Kidney capillary endothelial cell (primary cell): ENCODE measurements around the gene SERPINE2.
"Not testable (repeated sequence)": the region's sequence is repeated elsewhere in the genome, so short reads cannot be mapped to it uniquely, and the experiment has no call there.

Experiments used
- DNase-seq: peaks from one replicate; pipeline ENCODE4 v3.0.0-alpha.2; 2018; ENCODE audit warnings: low spot score

SERPINE2 gene

DNA sequence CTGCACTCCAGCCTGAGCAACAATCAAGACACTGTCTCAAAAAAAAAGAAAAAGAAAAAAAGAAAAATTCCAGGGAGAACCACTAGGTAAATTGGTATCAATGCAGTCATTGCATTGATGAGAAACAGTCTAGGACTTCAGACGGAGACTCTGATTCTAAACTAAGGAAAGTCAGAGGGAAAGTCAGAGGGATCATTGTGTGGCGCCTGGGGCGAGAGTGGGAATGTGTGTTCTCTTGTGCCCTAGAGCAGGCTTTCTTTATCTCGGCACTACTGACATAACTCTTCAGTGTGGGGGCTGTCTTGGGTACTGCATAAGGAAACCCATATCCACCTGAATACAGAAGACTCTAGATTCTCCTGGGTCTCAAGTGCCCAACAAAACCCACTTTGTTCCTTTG is 24.8 kb downstream of the SERPINE2 start:
- DNase-seq, result no peak

DNA sequence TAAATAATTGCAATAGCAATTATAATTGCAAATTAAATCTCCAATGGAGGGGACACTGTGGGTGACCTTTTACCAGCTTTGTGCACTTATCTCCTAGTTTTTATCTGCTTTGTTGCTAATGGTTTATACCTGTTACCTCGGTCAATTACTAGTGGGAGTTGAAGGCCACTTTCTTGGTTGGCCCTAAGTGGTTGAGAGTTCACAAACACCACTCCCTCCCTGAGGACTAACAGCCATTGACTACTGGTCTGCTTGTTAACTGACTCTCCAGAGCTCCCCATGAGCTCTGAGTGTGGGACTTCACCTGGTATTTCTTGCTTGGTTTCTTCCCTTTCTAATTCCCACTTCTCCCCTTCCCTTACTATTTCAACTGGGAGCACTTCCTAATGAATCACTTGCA is 27.2 kb downstream of the SERPINE2 start:
- no peak for DNase-seq

DNA sequence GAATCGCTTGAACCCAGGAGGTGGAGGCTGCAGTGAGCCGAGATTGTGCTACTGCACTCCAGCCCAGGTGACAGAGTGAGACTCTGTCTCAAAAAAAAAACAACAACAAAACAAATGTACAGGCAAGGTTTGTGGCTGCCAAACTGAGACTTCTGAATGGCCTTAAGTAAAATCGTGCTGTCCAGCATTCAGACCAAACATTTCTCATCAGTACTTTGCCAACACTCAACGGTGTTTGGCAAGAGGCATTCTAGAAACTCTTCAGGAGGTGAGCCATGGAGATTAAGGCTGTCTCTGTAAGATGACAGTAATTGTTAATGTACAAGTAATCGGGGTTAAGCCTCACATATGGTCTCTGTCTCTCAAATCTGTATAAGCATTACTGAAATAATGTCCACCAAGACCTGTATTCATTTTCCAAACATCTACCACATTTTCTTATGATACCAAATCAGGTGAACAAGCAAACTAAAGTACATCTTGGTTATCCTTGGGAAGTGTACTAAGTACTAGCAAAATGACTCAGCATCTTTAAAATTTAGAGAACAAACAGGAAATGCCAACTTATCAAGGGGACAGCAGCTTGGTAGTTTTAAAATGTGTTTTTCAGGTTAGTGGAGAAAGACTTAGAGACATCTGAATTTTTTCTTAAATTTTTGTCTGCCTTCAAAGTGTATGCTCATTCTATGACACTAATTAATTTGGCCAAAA is 29.3 kb downstream of the SERPINE2 start:
- DNase-seq, result no peak

DNA sequence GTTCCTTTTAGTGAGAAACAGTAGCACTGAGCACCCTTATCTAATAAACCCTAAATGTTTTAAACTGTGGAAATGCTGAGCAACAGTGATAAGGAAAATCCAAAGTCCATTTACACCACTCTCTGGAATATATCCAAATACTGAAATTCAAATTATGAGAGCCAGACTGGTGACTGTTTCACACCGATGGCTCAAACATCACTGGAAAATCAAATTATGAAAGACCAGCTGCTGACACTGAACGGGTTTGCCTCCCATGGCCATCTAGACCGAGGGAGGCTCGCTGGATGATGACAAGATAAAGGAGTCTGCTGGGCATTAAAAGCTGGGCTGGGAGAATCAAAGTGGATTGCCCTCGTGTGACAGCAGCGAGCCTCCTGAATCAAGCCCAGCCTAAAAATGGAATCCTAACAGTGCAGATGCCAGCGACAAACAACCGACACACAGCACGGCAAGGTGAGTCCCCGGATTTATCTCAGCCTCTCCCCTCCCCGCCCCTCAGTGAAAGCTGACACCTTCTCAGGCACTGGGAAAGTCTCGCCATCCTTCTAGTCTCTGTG is 30.3 kb downstream of the SERPINE2 start:
- no peak for DNase-seq

DNA sequence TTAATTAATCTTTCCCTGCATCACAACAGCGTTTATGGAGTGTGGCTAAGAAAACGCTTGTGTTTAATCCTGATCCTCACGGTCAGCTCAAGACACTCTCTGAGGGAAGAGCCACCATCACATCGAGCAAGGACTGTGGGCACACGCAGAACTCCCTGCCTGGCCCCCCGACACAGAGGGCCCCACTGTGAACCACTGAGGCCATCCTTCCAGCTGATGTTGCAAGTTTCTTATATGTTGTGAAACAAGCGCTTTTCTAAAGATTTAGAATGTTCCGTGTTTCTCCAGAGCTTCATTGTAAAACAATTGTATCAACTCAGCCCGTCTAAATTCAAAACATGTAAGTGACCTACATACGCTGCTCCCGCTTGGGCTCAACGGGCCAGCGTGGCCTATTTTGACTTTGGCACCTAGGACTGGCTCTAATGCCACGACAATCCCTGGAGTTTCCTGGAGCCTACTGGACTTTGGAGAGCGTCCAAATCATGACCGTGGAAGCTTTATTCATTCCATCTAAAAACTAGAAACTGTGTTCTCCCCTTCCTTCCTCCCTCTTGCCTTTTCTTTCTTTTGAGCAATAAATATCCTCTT is 34.9 kb downstream of the SERPINE2 start:
- no peak for DNase-seq

DNA sequence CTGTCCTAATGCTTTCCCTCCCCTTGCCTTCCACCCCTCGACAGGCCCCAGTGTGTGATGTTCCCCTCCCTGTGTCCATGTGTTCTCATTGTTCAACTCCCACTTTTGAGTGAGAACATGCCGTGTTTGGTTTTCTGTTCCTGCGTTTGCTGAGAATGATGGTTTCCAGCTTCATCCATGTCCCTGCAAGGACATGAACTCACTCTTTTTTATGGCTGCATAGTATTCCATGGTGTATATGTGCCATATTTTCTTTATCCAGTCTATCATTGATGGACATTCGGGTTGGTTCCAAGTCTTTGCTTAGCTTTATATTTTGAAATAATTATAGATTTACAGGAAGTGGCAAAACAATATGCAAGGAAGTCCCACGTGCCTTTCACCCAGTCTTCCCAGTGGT is 38.4 kb downstream of the SERPINE2 start:
- not testable (repeated sequence) for DNase-seq

DNA sequence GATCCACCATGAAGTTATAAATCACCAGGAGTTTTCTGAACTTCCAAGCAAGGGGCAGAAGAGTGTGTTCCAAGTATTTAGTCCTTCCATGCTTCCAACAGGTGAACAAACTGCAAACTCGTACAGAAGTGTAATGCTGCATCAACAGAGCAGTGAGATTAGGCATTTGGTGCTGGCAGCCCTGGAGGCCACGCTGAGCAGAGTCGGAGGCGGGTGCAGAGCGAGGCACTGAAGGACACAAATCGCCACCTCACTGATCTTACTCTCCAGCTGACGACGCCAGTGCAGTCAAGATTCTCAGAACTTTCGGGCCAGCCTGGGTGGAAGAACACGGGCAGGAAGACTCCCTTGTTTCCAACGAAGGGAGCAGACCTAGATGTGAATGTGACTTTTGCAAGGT is 39.2 kb downstream of the SERPINE2 start:
- DNase-seq, result no peak

DNA sequence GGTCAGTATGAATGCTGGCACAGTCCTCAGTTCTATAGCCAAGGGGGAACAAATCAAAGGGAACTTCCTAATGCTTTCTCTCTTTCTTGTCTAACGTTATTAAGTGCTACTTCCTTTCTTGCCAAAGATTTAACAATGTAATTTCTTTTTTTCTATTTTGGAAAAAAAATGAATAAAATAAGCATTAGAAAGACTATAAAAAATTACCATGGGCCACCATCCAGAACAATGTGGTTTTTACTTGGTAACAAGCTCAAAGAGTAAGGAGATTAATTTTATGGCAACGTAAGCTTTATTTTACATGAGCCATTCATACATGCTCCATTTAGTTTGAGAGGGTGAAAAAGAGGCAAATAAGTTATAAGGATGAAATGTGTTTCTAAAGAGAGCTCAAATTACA is 40.1 kb downstream of the SERPINE2 start:
- no peak for DNase-seq

DNA sequence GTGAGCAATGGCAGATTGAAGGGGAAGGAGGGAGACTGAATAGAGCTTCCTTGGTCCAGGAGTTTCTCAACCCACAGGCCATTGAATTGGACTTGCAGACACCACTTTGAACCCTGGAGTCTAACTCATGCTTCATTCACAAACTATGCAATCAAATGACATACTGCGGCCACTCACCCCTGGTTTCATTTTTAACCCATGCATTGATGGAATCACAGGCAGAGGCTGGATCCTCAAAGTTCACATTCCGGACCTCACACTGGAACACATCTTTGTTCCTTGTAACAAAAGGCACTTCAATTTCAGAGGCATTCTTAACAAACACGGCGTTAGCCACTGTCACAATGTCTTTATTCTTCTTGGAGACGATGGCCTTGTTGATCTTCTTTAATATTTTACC is 41.1 kb downstream of the SERPINE2 start:
- DNase-seq, result no peak

DNA sequence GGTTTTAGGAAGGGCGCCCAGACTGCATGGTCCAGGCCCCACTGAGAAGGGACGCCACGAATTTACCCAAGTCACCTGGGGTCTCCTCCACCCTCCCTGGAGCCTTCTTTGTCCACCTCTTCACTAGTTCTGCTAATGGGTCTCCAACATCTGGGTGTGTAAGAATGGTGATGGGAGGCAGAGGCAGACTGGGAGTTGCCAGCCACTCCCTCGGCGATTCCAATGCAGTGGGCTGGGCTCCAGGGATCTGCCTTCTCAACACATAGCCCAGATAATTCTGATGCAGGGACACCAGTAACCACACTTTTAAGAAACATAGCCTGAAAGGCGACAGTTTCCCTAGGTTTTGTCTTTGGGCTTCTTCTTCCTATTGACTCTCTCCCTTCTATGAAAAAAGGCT is 42.7 kb downstream of the SERPINE2 start:
- DNase-seq, result no peak

DNA sequence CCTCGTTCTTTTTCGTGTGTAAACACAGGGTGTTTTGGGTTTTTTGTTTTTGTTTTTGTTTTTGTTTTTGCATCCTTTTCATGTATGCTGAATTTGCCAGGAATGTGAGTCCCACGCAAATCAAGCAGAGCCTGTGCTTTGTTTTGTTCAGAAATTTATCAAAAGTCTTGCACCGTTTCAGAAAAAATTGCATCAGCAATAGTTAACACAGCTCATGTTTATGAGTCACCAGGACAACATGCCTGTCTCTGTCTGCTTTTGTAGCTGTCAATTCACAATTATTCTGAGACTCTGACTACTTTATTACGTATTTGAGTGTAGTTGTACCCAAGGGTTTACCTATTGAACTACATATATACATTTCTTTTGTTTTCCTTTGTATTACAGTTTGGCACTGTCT is 43.5 kb downstream of the SERPINE2 start:
- no peak for DNase-seq

DNA sequence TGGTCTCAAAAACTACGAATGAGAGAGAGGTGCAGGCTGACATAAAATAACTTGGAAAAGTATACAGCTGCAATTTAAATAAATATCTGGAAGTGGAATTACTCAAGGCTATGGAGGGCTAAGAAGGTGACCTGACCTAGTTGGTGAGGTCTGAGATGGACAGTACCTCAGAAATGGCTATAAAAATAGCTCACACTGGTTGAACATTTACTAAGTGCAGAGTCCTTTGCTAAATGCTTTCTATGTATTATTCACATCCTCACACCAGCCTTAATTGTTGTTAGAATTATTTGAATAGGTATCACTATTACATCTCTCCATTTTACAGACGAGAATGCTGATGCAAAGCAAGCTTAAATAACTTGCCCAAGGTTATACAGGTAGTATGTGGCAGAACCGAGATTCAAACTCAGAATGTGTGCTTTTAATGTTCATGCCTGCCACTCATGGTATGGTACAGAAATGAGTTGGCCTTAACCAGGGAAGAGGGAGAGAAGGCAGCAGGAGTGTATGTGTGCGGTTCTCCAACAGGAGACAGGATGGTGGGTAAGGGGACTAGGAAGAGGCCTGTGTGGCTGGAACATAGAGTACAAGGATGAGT is 44.4 kb downstream of the SERPINE2 start:
- DNase-seq, result no peak

DNA sequence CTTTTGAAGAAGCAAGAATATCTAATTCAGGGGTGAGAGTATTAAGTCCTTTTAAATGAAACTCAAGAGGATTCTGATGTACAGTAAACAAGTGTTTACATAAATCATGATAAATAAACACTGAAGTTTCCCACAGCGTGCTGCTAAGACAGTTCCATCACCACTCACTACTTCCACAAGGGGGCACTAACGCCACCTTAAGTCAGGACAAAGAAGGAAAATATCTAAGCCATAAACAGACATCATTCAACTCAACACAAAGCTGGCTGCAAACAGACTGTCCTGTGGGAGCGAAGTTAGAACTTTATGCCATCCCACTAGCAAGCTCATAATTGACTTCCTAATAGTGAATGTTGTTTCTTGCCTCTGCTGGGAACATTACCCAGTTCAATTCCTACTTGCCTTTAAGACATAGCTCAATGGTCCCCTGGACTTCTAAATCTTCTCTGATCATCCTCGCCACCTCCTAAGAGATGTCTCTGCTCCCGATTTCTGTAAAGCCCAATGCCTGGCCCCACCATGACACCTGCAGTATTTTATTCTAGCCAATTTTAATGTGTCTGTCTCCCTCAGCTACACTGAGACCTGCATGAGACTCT is 45.4 kb downstream of the SERPINE2 start:
- DNase-seq, result peak; percentile 76

DNA sequence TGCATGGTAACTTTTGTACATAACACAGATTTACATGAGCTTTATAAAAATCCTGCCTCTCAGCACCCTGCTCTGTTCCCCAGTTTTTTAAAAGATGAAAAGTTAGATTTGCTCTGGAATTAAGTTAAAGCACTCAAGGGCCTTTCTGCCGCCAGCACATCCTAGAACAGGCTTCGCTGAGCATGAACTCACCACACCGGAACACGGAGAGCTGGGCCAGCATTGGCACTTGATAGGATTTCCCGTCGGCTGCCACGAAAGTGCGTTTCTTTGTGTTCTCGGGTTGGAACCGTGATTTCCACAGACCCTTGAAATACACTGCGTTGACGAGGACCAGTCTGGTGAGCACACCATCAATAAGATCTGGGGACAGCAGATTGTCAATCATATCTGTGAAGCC is 47.5 kb downstream of the SERPINE2 start:
- DNase-seq, result no peak

DNA sequence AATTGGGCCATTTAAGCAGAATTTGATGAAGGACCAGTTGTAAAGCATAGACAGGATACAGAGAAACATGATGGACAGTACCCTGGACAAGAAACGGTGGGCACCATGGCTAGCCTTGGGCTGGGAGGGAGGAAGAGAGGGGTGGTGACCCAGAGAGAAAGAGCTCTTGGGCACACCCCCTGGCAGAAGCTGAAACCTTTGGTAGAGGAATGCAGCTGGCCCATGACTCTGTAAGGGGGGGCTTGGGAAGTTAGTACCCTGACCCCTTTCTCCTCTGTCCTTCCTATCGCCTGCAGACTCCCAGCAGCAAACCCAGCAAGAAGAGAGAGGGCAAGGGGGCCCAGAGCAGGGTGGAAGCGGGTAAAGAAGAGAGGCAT is 49.2 kb downstream of the SERPINE2 start:
- no peak for DNase-seq

DNA sequence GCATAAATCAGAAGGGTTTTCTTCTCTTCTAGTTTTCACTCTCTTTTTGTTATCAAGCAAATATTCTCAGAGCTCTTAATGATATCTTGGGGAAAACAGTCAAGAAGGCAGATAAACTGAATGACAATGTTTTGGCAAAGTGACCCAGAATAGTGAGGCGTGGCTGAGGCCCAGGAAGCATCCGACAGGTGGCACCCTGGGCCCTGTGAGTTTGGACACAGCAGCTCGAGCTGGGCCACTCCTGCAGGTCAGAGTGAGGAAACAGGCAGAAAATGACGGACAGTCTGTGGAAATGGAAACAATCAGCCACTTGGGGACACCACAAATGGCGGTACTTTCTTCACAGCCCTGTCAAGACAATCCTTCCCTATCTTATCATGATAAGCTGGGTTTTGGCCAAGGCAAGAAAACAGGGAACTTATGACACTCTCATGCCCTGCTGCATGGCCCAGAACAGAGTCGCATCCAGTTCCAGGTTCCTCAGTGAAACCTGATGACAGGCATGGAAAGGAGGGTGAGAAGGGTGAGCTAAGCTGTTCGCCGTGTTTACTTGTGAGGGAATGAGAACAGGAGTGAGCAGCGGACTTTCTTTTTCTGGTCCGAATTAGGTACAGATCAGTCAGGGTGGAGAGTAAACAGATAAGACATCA is 49.8 kb downstream of the SERPINE2 start:
- DNase-seq, result no peak

DNA sequence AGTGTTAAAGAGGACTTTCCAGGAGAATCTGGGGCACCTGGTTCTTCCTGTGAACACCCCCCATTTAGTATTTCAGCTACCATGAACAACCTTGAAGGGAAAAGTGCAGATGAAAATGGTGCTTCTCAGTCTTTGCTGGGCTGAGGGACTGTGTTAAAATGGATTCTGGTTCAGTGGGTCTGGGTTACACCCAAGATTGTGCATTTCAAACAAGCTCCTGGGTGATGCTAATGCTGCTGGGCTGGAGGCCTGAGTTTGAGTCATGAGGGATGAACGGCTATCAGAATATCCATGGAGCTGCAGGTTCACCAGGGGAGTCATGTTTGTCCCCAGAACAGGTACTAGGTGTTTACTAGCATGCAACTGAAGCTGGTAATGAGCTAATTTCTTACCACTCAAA is 57.8 kb downstream of the SERPINE2 start:
- DNase-seq, result no peak

DNA sequence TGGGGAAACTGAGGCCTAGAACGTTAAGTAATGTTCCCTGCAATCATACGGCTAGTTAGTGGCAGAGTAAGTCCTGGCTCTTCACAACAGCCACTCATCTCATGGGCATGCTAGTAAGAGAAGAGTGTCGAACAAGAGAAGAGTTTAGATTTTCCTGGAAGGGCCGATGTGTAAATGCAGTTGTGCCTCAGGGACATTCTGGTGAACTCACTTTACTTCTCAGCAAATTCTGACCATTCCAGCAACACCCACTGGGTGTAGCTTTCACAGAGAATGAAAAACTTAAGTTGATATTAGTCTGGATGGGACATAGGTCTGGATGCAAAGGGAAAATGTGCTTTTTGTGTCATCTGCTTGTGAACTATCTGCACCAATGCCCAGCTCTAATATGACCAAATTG is 58.3 kb downstream of the SERPINE2 start:
- no peak for DNase-seq

DNA sequence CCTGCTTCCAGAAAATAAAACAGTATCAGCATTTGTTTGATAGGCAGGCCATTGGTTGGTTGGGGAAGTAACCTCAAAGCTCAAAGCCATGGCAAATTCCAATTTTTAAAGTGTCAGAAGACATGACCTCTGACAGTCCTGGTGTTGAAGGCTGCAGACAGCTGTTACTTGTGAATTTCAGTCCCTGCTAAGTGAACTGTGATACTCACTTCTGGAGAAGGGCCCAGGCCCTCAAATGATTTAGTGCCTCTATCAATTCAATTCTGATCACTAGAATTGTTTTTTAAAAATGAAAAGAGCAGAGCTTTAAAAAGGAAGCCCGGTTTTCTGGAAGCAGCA is 58.7 kb downstream of the SERPINE2 start:
- DNase-seq, result no peak

DNA sequence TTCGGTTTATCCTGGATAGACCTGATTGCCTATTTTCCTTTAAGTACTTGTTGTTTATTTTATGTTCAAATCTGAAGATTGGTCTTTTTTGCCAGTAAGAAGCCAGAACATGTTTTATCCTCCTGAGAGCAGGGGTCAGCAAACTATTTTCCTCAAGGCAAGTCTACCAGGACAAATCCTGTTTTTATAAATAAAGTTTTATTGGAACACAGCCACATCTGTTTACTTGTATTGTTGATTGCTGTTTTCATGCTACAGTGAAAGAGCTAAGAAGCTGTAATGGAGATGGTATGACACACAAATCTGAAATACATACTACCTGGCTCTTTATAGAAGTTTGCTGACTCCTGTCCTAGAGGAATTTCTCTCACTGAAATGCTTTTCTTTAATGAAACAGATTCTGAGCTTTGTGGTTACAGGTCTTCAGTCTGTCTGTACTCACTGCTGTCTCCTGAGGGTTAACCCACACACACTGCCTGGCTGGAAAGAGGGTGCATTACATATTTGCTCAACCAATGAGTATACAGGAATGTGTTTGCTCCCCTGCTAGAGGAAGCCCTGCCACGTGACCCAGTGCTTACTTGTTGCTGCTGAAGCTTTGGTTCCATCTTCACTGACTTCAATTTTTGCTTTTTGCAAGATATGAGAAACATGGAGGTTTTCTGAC is 59.2 kb downstream of the SERPINE2 start:
- DNase-seq, result no peak

DNA sequence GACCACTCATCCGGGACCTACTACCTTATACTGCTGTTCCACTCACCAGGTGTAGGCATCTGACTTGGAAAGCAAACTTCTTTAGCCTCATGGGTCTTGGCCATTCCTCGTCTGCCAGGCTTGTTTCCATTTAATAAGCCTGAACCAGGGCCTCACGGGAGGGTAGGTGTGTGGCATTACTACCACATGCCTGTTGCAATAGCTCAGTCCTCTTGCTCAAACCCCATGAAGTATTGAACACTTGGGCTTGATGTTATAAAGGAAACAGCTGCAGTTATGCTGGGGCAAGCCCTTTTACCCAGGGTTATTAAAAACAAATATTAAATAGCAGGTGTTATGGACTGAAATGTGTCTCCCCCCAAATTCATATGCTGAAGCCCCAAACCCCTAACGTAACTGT is 60.6 kb downstream of the SERPINE2 start:
- DNase-seq, result no peak

DNA sequence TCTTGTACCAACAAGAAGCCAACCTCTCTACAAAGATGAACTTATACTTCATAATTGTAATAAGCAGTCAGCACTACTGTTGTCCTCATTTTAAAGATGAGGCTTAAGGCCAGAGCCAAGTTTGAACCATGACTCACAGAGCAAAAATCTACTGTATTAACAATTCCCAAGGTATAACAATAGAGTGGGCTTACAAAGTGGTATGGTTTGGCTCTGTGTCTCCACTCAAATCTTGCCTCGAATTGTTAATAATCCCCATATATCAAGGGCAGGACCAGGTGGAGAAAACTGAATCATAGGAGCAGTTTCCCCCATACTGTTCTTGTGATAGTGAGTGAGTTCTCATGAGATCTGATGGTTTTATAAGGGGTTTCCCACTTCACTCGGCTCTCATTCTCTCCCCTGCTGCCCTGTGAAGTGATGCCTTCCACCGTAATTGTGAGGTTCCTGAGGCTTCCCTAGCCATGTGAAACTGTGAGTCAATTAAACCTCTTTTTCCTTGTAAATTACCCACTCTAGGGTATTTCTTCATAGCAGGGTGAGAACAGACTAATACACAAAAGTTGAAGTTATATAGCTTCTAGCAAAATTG is 62.4 kb downstream of the SERPINE2 start:
- DNase-seq, result peak; percentile 65
